HepG2 (cell line): Measurements from ENCODE around the gene HOXD8. TPM values are rescaled to one million over a fixed set of nuclear protein-coding genes. Genes with fewer than 3 reads are reported as not detected.
A peak's percentile ranks its signal among the peaks of the same experiment; 100 is the strongest.

Source experiments
- ATAC-seq: fragments of 200-7000 bp; cut with Tn5 transposase; 3 replicates; pipeline ENCODE4 v1.9.1; 2020; ENCODE audit warnings: mild to moderate bottlenecking, moderate library complexity
- BruUV-seq: library from RNA; stranded (reverse); fragments of 400-500 nt; replicated peaks from 2 replicates; lab custom pipeline; 2021; lab: Mats Ljungman, UMichigan
- CTCF ChIA-PET: fragments of 300-600 bp; formaldehyde crosslinking; extraction: SDS; loops from one replicate; lab custom pipeline; 2021; ENCODE audit warnings: low total read pairs, inconsistent platforms, low intra/inter-chr PET ratio; lab: Yijun Ruan, JAX
- POLR2A ChIA-PET: fragments of 350-600 bp; sonication (Branson Sonifier 250); formaldehyde crosslinking; loops from one replicate; lab custom pipeline; 2020; ENCODE audit warnings: antibody characterized with exemption, inconsistent platforms; lab: Yijun Ruan, JAX
- DNase-seq: peaks from one replicate; pipeline ENCODE4 v3.0.0-alpha.2; 2015; ENCODE audit warnings: low spot score
- FAIRE-seq: peaks from 3 replicates; lab custom pipeline; 2011; peaks lifted over from hg19 to GRCh38; lab: Jason Lieb, UNC
- H2AFZ ChIP-seq: one replicate; pipeline ENCODE4 v1.6.1; 2011; ENCODE audit warnings: low read length, inconsistent platforms
- H3K27ac ChIP-seq: fragments of 300-600 bp; 3 replicates; pipeline ENCODE4 v1.8.0; 2011; ENCODE audit warnings: mixed run types, mild to moderate bottlenecking, mixed read lengths, low read length, inconsistent platforms; ENCODE audit not compliant: insufficient read depth; ENCODE audit errors: extremely low read length
- H3K27me3 ChIP-seq, 2 experiments: fragments of 200-600 bp in 1 of 2; 2 replicates in 1 of 2; 3 replicates in 1 of 2; pipeline versions ENCODE4 v1.6.0 to v1.8.0; 2011; ENCODE audit warnings: low read length in 2 of 2, mild to moderate bottlenecking in 2 of 2, moderate library complexity in 2 of 2, inconsistent platforms in 1 of 2; ENCODE audit not compliant: insufficient read depth in 2 of 2, control insufficient read depth in 1 of 2
- H3K36me3 ChIP-seq, 2 experiments: fragments of 200-600 bp in 1 of 2; replicated peaks in 1 of 2; 2 replicates in 1 of 2; 3 replicates in 1 of 2; pipeline versions ENCODE4 v1.5.1 to v1.8.0; 2011; ENCODE audit warnings: low read length in 2 of 2, inconsistent platforms in 1 of 2; ENCODE audit not compliant: insufficient read depth in 2 of 2, control insufficient read depth in 1 of 2
- H3K4me1 ChIP-seq: 2 replicates; pipeline ENCODE4 v1.5.1; 2012; ENCODE audit warnings: low read length, inconsistent platforms; ENCODE audit not compliant: insufficient read depth
- H3K4me2 ChIP-seq: 2 replicates; pipeline ENCODE4 v1.6.0; 2011; ENCODE audit warnings: low read depth, low read length, inconsistent platforms
- H3K4me3 ChIP-seq, 3 experiments: fragments of 200-600 bp in 1 of 3; sonication (generic), shearing (Covaris generic) in 1 of 3; replicated peaks in 1 of 3; 2 replicates each; pipeline ENCODE4 v1.5.1; 2011 to 2016; ENCODE audit warnings: low read length in 3 of 3, inconsistent platforms in 2 of 3, low read depth in 2 of 3, mild to moderate bottlenecking in 2 of 3, control low read depth in 1 of 3, mixed read lengths in 1 of 3; ENCODE audit not compliant: insufficient read depth in 1 of 3
- H3K79me2 ChIP-seq: one replicate; pipeline ENCODE4 v1.6.1; 2011; ENCODE audit warnings: low read length, inconsistent platforms; ENCODE audit not compliant: insufficient read depth
- H3K9ac ChIP-seq: 2 replicates; pipeline ENCODE4 v1.6.0; 2011; ENCODE audit warnings: mild to moderate bottlenecking, low read depth, low read length, inconsistent platforms; ENCODE audit not compliant: insufficient read depth
- H3K9me3 ChIP-seq: 2 replicates; pipeline ENCODE4 v1.5.1; 2012; ENCODE audit warnings: mild to moderate bottlenecking, low read length
- H4K20me1 ChIP-seq: 2 replicates; pipeline ENCODE4 v1.6.0; 2011; ENCODE audit warnings: inconsistent platforms, mild to moderate bottlenecking, low read length, moderate library complexity; ENCODE audit not compliant: insufficient read depth
- EZH2 ChIP-seq: conservative IDR thresholded peaks from 2 replicates; pipeline ENCODE4 v1.6.1; 2012; ENCODE audit warnings: mild to moderate bottlenecking, low read depth, low read length, moderate library complexity
- MEF2D ChIP-seq: sonication (generic); formaldehyde crosslinking; IDR thresholded peaks from 2 replicates; pipeline ENCODE4 v1.5.1; 2020; ENCODE audit warnings: mild to moderate bottlenecking, missing genetic modification reagents
- TEAD3 ChIP-seq: optimal IDR thresholded peaks from 2 replicates; pipeline ENCODE3; 2016; ENCODE audit warnings: borderline replicate concordance
- TP53 ChIP-seq: sonication (generic); formaldehyde crosslinking; conservative IDR thresholded peaks from 2 replicates; pipeline ENCODE4 v1.4.0; 2020; ENCODE audit warnings: missing genetic modification reagents
- ZNF235 ChIP-seq: sonication (generic); formaldehyde crosslinking; IDR thresholded peaks from 2 replicates; pipeline ENCODE4 v1.8.1; 2023; ENCODE audit warnings: mild to moderate bottlenecking, missing genetic modification reagents, borderline replicate concordance
- ZNF543 ChIP-seq: sonication (generic); formaldehyde crosslinking; IDR thresholded peaks from 2 replicates; pipeline ENCODE4 v1.4.0; 2020; ENCODE audit warnings: mild to moderate bottlenecking, missing genetic modification reagents
- ZNF878 ChIP-seq: sonication (generic); formaldehyde crosslinking; IDR thresholded peaks from 2 replicates; pipeline ENCODE4 v1.8.1; 2023; ENCODE audit warnings: mild to moderate bottlenecking, missing genetic modification reagents, moderate library complexity
- WGBS: methylation state at CpG from one replicate; pipeline ENCODE4 v1.1.6; 2017; ENCODE audit warnings: low lambda C conversion rate; 5-methylcytosine and 5-hydroxymethylcytosine counted together
- in situ Hi-C: cut with HindIII; loops from 2 replicates; pipeline ENCODE4 v1.10.0; 2017; ENCODE audit warnings: low pct_unique_long_range_greater_than_20kb; ENCODE audit not compliant: extremely low pct_ligation_motif_present
- intact Hi-C: fragments of 100-400 bp; cut with micrococcal nuclease; formaldehyde crosslinking; loops from one replicate; pipeline ENCODE4 v1.10.0; 2022; ENCODE audit not compliant: unreplicated experiment
- polyA plus RNA-seq, 8 experiments: library from polyadenylated mRNA; depleted of rRNA in 3 of 8; stranded (reverse) in 7 of 8; unstranded in 1 of 8; fragments of >200 nt; fragmentation: Illumina TruSeq in 4 of 8; extraction: Trizol in 4 of 8; gene quantifications; 2 replicates each; pipeline versions ENCODE4 v1.2.1 to v1.2.3, GENCODE V29; 2011 to 2016; ENCODE audit warnings: low read depth in 4 of 8, missing spikeins in 1 of 8, mixed read lengths in 1 of 8; ENCODE audit not compliant: insufficient read depth in 1 of 8
- total RNA-seq, 5 experiments: library from RNA; depleted of rRNA; stranded (reverse); fragments of >200 nt; fragmentation: Illumina TruSeq; extraction: Trizol; gene quantifications; 2 replicates each; pipeline ENCODE4 v1.2.3, GENCODE V29; 2016; ENCODE audit warnings: low read depth in 1 of 5

Gene HOXD8
- total and polyA plus RNA-seq, 2 of the 13 experiments (the other 11 are each of a cell fraction or from before 2014, with no cell fraction given), result not detected

DNA sequence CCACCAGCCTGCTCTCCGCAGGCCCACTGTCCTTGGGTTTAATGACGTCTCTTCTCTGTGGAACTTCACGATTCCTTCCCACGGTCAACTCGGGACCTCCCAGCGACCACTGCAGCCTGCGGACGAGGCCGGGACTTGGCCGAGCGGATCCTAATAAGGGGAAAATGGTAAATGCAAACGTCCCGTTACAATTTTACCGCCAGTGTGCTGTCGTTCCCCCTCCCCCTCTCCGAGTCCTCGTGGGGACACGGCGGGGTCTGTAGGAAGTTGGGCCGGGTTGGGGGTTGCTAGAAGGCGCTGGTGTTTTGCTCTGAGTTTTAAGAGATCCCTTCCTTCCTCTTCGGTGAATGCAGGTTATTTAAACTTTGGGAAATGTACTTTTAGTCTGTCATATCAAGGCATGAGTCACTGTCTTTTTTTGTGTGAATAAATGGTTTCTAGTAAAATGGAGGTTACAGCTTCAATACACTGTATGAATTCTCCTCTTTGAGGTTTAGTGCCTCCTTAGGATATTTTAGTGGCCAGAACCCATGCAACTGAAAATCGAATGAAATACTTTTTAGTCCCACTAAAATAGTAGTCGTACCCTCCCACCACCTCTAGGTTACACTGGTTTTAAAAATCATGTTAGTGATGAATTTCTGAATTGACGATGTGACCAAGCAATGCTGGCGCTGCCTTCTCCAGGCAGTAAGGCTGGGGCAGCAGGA, 20.2 kb upstream of the HOXD8 start:
- Histone ChIP-seq H3K27ac (no peak overlapping the region), H3K4me1 (peaks cover 7% of the 10 kb centered on the region), H3K79me2 (no peaks in the 10 kb centered on the region), H3K9ac (no peak overlapping the region), H4K20me1 (no peaks in the 10 kb centered on the region), H3K9me3 (no peaks in the 10 kb centered on the region), H3K27me3 (peaks cover 30 to 88% of the 10 kb centered on the region in 2 experiments), H3K4me2 (peak overlapping the region; percentile 38; the same call in 1 of the 2 replicates), H3K36me3 (no peaks in the 10 kb centered on the region)
- ATAC-seq (no peak), FAIRE-seq (no peak), DNase-seq (no peak)
- BruUV-seq, result no TSS peak
- WGBS, result 50% methylated on average over 26 of the region's 26 CpGs
- ChIA-PET CTCF (no interaction called here), POLR2A (no interaction called here)
- in situ Hi-C loops, result loop anchor here (10.0 kb wide), 1 partner anchor 1075 kb away; no protein-coding TSS in a partner anchor
- TF ChIP-seq ZNF543 (CRISPR knock-in tag) (no peak), EZH2 (peak; percentile 90), TEAD3 (CRISPR knock-in tag) (no peak), ZNF235 (no peak)
- TF ChIP-seq, all 625 proteins: peak for 1
- intact Hi-C loops, result no loop called here
- H2AFZ ChIP-seq, result no peak overlapping the region
- H3K4me3 ChIP-seq, result no peak overlapping the region; a peak in 1 of 6 replicates

GRCh38 chr2:176109946-176110345, 19.6 kb upstream of the HOXD8 start:
- POLR2A ChIA-PET, result no interaction called here
- no peak overlapping the region for H2AFZ ChIP-seq
- no peak for TF ChIP-seq ZNF878 (CRISPR knock-in tag)
- TF ChIP-seq MEF2D (CRISPR knock-in tag), result no peak
- no peak for TF ChIP-seq TP53 (CRISPR knock-in tag)
- TF ChIP-seq, all 625 proteins: peak for 0
- ATAC-seq (no peak), DNase-seq (no peak), FAIRE-seq (no peak)
- 36% methylated on average over 4 of the region's 4 CpGs for WGBS
- in situ Hi-C loops, result loop anchor here (10.0 kb wide), 1 partner anchor 1075 kb away; no protein-coding TSS in a partner anchor
- no peak overlapping the region for H3K9ac ChIP-seq
- H3K9me3 ChIP-seq, result no peaks in the 10 kb centered on the region
- no TSS peak for BruUV-seq
- H3K27me3 ChIP-seq, result peaks cover 26 to 88% of the 10 kb centered on the region in 2 experiments
- H3K79me2 ChIP-seq, result no peaks in the 10 kb centered on the region
- CTCF ChIA-PET, result no interaction called here
- H3K4me3 ChIP-seq, result no peak overlapping the region
- no peaks in the 10 kb centered on the region for H4K20me1 ChIP-seq
- H3K27ac ChIP-seq, result no peak overlapping the region
- peaks cover 13% of the 10 kb centered on the region for H3K4me1 ChIP-seq
- no peak overlapping the region for H3K4me2 ChIP-seq
- H3K36me3 ChIP-seq, result no peaks in the 10 kb centered on the region
- intact Hi-C loops, result loop anchor here (5.0 kb wide), 2 partner anchors 527 to 1037 kb away; no protein-coding TSS in a partner anchor
